Calu3 (cell line): ENCODE measurements around the gene INSYN2B. TPM values are rescaled to one million over a fixed set of nuclear protein-coding genes. Genes with fewer than 3 reads are reported as not detected.

Source experiments
- BruUV-seq: library from RNA; stranded (reverse); fragments of 400-500 nt; replicated peaks from 2 replicates; lab custom pipeline; 2021; lab: Mats Ljungman, UMichigan
- CTCF ChIA-PET: fragments of 300-600 bp; sonication (Branson Sonifier 250); formaldehyde crosslinking; loops from one replicate; lab custom pipeline; 2022; ENCODE audit warnings: antibody characterized with exemption; lab: Charles Lee
- DNase-seq: peaks from one replicate; pipeline ENCODE4 v3.0.0; 2022
- H3K27ac Mint-ChIP-seq: one replicate; pipeline ENCODE4 v1.8.0; 2022; ENCODE audit warnings: mixed read lengths; ENCODE audit not compliant: unreplicated experiment
- H3K27me3 Mint-ChIP-seq: one replicate; pipeline ENCODE4 v1.8.0; 2022; ENCODE audit warnings: mixed read lengths; ENCODE audit not compliant: unreplicated experiment
- H3K36me3 Mint-ChIP-seq: one replicate; pipeline ENCODE4 v1.8.0; 2022; ENCODE audit warnings: mild to moderate bottlenecking, moderate library complexity, mixed read lengths; ENCODE audit not compliant: insufficient read depth, unreplicated experiment
- H3K4me1 Mint-ChIP-seq: one replicate; pipeline ENCODE4 v1.8.0; 2022; ENCODE audit warnings: mild to moderate bottlenecking, low read depth, mixed read lengths; ENCODE audit not compliant: unreplicated experiment
- H3K4me3 Mint-ChIP-seq: one replicate; pipeline ENCODE4 v1.8.0; 2022; ENCODE audit warnings: mild to moderate bottlenecking, low read depth, moderate library complexity, mixed read lengths; ENCODE audit not compliant: unreplicated experiment
- H3K9me3 Mint-ChIP-seq: one replicate; pipeline ENCODE4 v1.8.0; 2022; ENCODE audit warnings: low read depth, mixed read lengths; ENCODE audit not compliant: unreplicated experiment
- CTCF ChIP-seq: fragments of 200-600 bp; IDR thresholded peaks from one replicate; pipeline ENCODE4 v1.8.0; 2022; ENCODE audit warnings: antibody characterized with exemption; ENCODE audit not compliant: unreplicated experiment
- intact Hi-C: fragments of 100-400 bp; cut with micrococcal nuclease; formaldehyde crosslinking; loops from one replicate; pipeline ENCODE4 v1.10.0; 2022; ENCODE audit not compliant: unreplicated experiment
- total RNA-seq: library from RNA; stranded (reverse); gene quantifications from 2 replicates; pipeline ENCODE4 v1.2.3, GENCODE V29; 2022

Gene INSYN2B
- total RNA-seq, 1 experiment from 2014 or later: not detected

DNA sequence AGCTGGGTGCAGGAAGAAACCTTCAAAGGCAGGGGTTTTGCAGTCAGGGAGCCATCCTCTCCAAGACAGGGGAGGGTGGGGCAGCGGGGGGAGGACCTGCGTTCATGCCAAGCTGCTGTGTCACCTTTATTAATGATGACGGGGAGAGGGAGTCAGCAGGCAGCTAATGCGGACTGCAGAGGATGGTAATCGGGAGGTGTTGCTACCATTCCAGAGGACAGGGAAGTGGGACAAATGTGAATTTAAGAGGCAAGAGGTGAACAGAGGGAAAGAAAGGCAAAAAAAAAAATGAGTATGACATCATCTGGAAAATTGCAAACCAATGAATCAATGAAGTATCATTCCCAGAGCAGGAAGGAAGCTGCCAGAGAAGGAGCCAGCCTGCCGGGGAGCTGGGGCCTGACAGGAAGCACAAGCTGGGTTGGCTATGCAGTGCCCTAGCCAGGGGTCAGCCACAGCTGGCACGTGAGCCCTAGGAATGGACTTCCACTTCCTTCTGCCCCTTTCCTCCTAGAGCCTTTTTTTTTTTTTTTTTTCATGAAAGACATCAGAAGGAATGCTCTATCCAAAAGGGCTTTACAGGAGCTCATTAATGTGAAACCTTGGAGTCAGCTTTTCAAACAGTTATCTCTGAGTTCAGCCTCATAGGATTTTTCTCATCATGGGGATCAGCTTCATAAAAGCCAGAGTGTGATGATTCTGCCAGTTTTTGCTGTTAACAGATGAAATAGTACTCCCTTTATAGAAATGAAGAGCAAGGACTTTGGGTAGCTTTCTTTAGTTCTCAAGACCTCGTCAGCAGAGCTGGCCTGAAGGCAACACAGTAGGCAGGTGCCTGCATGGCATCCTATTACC, 9.2 kb downstream of the INSYN2B start:
- no peak overlapping the region for H3K4me3 Mint-ChIP-seq
- CTCF ChIA-PET: interaction anchor here (0.6 to 2.0 kb wide), 4 partner anchors 9 to 251 kb away, joined by 3 to 11 read pairs (median 6); partner anchors contain the start of gene INSYN2B
- H3K27ac Mint-ChIP-seq: no peak overlapping the region
- H3K4me1 Mint-ChIP-seq: peaks cover 9% of the 10 kb centered on the region
- H3K27me3 Mint-ChIP-seq: peaks cover 96% of the 10 kb centered on the region
- no peak for TF ChIP-seq CTCF
- peak; percentile 29 for DNase-seq
- H3K36me3 Mint-ChIP-seq: no peaks in the 10 kb centered on the region
- no TSS peak for BruUV-seq
- H3K9me3 Mint-ChIP-seq: no peaks in the 10 kb centered on the region
- intact Hi-C loops: no loop called here

GRCh38 chr5:169970339-169970738, 10.0 kb downstream of the INSYN2B start:
- Mint-ChIP-seq H3K4me3 (no peak overlapping the region), H3K36me3 (no peaks in the 10 kb centered on the region), H3K9me3 (no peaks in the 10 kb centered on the region), H3K4me1 (peaks cover 9% of the 10 kb centered on the region), H3K27me3 (peaks cover 88% of the 10 kb centered on the region), H3K27ac (no peak overlapping the region)
- DNase-seq: no peak
- intact Hi-C loops: no loop called here
- BruUV-seq: no TSS peak
- TF ChIP-seq CTCF: no peak
- CTCF ChIA-PET: interaction anchor here (2.0 kb wide), 1 partner anchor 10 kb away, joined by 7 read pairs; the partner anchor contains the start of gene INSYN2B

GRCh38 chr5:169964246-169964645, 16.0 kb downstream of the INSYN2B start:
- intact Hi-C loops: no loop called here
- Mint-ChIP-seq H3K36me3 (no peaks in the 10 kb centered on the region), H3K4me1 (no peaks in the 10 kb centered on the region), H3K4me3 (no peak overlapping the region), H3K27me3 (peaks cover 66% of the 10 kb centered on the region), H3K9me3 (no peaks in the 10 kb centered on the region), H3K27ac (no peak overlapping the region)
- no peak for DNase-seq
- CTCF ChIA-PET: interaction anchor here (1.3 kb wide), 1 partner anchor 26 kb away, joined by 3 read pairs; no protein-coding TSS in a partner anchor
- no peak for TF ChIP-seq CTCF
- BruUV-seq: no TSS peak

DNA sequence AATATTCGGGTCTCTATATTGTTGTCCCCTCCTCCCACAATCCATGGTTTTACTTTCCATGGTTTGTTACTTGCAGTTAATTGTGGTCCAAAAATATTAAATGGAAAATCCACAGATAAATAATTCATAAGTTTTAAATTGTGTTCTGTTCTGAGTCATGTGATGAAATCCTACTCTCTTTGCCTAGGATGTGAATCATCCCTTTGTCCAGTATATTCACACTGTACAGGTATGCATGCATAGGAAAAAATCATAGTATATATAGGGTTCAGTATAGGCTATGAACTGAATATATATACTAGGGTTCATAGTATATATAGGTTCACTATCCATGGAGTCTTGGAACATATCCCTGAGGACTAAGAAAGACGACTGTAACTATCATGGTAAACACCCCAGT, 19.6 kb downstream of the INSYN2B start:
- CTCF ChIA-PET: interaction anchor here (0.6 kb wide), 1 partner anchor 63 kb away, joined by 3 read pairs; no protein-coding TSS in a partner anchor
- no peaks in the 10 kb centered on the region for H3K9me3 Mint-ChIP-seq
- DNase-seq: no peak
- H3K27me3 Mint-ChIP-seq: peaks cover 56% of the 10 kb centered on the region
- no peak overlapping the region for H3K4me3 Mint-ChIP-seq
- no peak overlapping the region for H3K27ac Mint-ChIP-seq
- no TSS peak for BruUV-seq
- TF ChIP-seq CTCF: no peak
- no peaks in the 10 kb centered on the region for H3K36me3 Mint-ChIP-seq
- H3K4me1 Mint-ChIP-seq: no peaks in the 10 kb centered on the region
- intact Hi-C loops: no loop called here
